HG02884 (cell line): Measurements from ENCODE around the gene EVI2A.
"Not testable (repeated sequence)": the region's sequence is repeated elsewhere in the genome, so short reads cannot be mapped to it uniquely, and the experiment has no call there.

Experiments
- ATAC-seq: cut with Tn5 transposase; IDR thresholded peaks from one replicate; pipeline ENCODE4 v1.9.1; 2021; ENCODE audit warnings: mild to moderate bottlenecking, moderate library complexity; ENCODE audit not compliant: unreplicated experiment

EVI2A gene

GRCh38 chr17:31321481-31321880 lies at the start of gene EVI2A:
Gene EVI2A (minus strand): TSS chr17:31321622. CDS start chr17:31319013, 2,609 bp downstream.
- ATAC-seq = no peak

GRCh38 chr17:31369266-31369665 lies 47.8 kb upstream of the EVI2A start:
- ATAC-seq = no peak

GRCh38 chr17:31366088-31366487 lies 44.7 kb upstream of the EVI2A start:
- ATAC-seq = no peak

- ATAC-seq = no peak
Measured at GRCh38 chr17:31364012-31364411, 42.6 kb upstream of the EVI2A start.

- no peak for ATAC-seq
Measured at GRCh38 chr17:31357839-31358394, 36.5 kb upstream of the EVI2A start.

- no peak for ATAC-seq
Measured at GRCh38 chr17:31357091-31357490, 35.7 kb upstream of the EVI2A start.

- no peak for ATAC-seq
Measured at GRCh38 chr17:31355935-31356334, 34.5 kb upstream of the EVI2A start.

- ATAC-seq = no peak
Measured at GRCh38 chr17:31349454-31349853, 28.0 kb upstream of the EVI2A start.

- ATAC-seq = not testable (repeated sequence)
Measured at GRCh38 chr17:31345191-31345747, 23.8 kb upstream of the EVI2A start.

GRCh38 chr17:31339906-31340661 lies 18.7 kb upstream of the EVI2A start:
- ATAC-seq = no peak

GRCh38 chr17:31329221-31329620 lies 7.8 kb upstream of the EVI2A start:
- no peak for ATAC-seq

GRCh38 chr17:31328160-31328535 lies 6.7 kb upstream of the EVI2A start:
- no peak for ATAC-seq

- no peak for ATAC-seq
Measured at GRCh38 chr17:31327534-31328159, 6.2 kb upstream of the EVI2A start.

- no peak for ATAC-seq
Measured at GRCh38 chr17:31323551-31323950, 2.1 kb upstream of the EVI2A start.

GRCh38 chr17:31321966-31322365 lies 544 bp upstream of the EVI2A start:
- no peak for ATAC-seq

GRCh38 chr17:31320791-31321190 lies 631 bp downstream of the EVI2A start:
- no peak for ATAC-seq

GRCh38 chr17:31320241-31320640 lies 1.2 kb downstream of the EVI2A start:
- no peak for ATAC-seq

- ATAC-seq = no peak
Measured at GRCh38 chr17:31318851-31319661, 2.4 kb downstream of the EVI2A start.

GRCh38 chr17:31318298-31318801 lies 3.1 kb downstream of the EVI2A start:
- ATAC-seq = no peak

GRCh38 chr17:31314782-31315100 lies 6.7 kb downstream of the EVI2A start:
- no peak for ATAC-seq
